Measurements from ENCODE around the gene ZNF407.
"Not testable (repeated sequence)": the region's sequence is repeated elsewhere in the genome, so short reads cannot be mapped to it uniquely, and the experiment has no call there.

DNA sequence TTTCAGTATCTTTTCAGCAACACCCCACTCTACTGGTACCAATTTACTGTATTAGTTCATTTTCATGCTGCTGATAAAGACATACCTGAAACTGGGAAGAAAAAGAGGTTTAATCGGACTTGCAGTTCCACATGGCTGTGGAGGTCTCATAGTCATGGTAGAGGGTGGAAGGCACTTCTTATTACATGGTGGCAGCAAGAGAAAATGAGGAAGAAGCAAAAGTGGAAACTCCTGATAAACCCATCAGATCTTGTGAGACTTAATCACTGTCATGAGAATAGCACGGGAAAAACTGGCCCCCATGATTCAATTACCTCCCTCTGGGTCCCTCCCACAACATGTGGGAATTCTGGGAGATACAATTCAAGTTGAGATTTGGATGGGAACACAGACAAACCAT, 374.1 kb downstream of the ZNF407 start:
- not testable (repeated sequence) for TF ChIP-seq POLR2A, CTCF (IDR thresholded peaks at IDR 0.05)

Measured in testis (tissue), 2 donors.